Measurements from ENCODE around the gene CCDC107.
"Not testable (repeated sequence)": the region's sequence is repeated elsewhere in the genome, so short reads cannot be mapped to it uniquely, and the experiment has no call there.

Gene CCDC107

GRCh38 chr9:35658137-35658967 lies at the start of gene CCDC107:
Gene CCDC107 (plus strand): TSS chr9:35658292. CDS start chr9:35658380, 88 bp downstream.
- peak; percentile 75 to 77 for DNase-seq (ENCODE audit: low read depth in 2 of 2)

- no peak for DNase-seq (ENCODE audit: low read depth in 2 of 2)
Measured at GRCh38 chr9:35609001-35609819, 48.9 kb upstream of the CCDC107 start.

GRCh38 chr9:35609820-35610163 lies 48.3 kb upstream of the CCDC107 start:
- DNase-seq (ENCODE audit: low read depth in 2 of 2) = no peak

GRCh38 chr9:35611230-35611797 lies 46.8 kb upstream of the CCDC107 start:
- no peak for DNase-seq (ENCODE audit: low read depth in 2 of 2)

GRCh38 chr9:35612066-35612465 lies 46.0 kb upstream of the CCDC107 start:
- not testable (repeated sequence) for DNase-seq (ENCODE audit: low read depth in 2 of 2)

- no peak for DNase-seq (ENCODE audit: low read depth in 2 of 2)
Measured at GRCh38 chr9:35612843-35613242, 45.2 kb upstream of the CCDC107 start.

GRCh38 chr9:35615981-35616680 lies 42.0 kb upstream of the CCDC107 start:
- DNase-seq (ENCODE audit: low read depth in 2 of 2) = no peak

GRCh38 chr9:35616681-35617459 lies 41.2 kb upstream of the CCDC107 start:
- DNase-seq (ENCODE audit: low read depth in 2 of 2) = peak; percentile 63 to 71

GRCh38 chr9:35617548-35617947 lies 40.5 kb upstream of the CCDC107 start:
- DNase-seq (ENCODE audit: low read depth in 2 of 2) = no peak

GRCh38 chr9:35618325-35618727 lies 39.8 kb upstream of the CCDC107 start, which contains the start of gene CD72:
Gene CD72 (minus strand): TSS chr9:35618413. CDS start chr9:35618303, 110 bp downstream.
- DNase-seq (ENCODE audit: low read depth in 2 of 2) = no peak

- peak; percentile 43 to 66 for DNase-seq (ENCODE audit: low read depth in 2 of 2)
Measured at GRCh38 chr9:35618854-35619799, 39.0 kb upstream of the CCDC107 start.

GRCh38 chr9:35619800-35620158 lies 38.3 kb upstream of the CCDC107 start:
- peak; percentile 18 to 25 for DNase-seq (ENCODE audit: low read depth in 2 of 2)

GRCh38 chr9:35627575-35627974 lies 30.5 kb upstream of the CCDC107 start:
- DNase-seq (ENCODE audit: low read depth in 2 of 2) = no peak

GRCh38 chr9:35628389-35628991 lies 29.6 kb upstream of the CCDC107 start:
- no peak for DNase-seq (ENCODE audit: low read depth in 2 of 2)

- DNase-seq (ENCODE audit: low read depth in 2 of 2) = no peak
Measured at GRCh38 chr9:35629597-35629996, 28.5 kb upstream of the CCDC107 start.

GRCh38 chr9:35635730-35636129 lies 22.4 kb upstream of the CCDC107 start:
- DNase-seq (ENCODE audit: low read depth in 2 of 2) = no peak

- no peak for DNase-seq (ENCODE audit: low read depth in 2 of 2)
Measured at GRCh38 chr9:35636135-35636876, 21.8 kb upstream of the CCDC107 start.

- not testable (repeated sequence) for DNase-seq (ENCODE audit: low read depth in 2 of 2)
Measured at GRCh38 chr9:35636877-35637246, 21.2 kb upstream of the CCDC107 start.

GRCh38 chr9:35637427-35637955 lies 20.6 kb upstream of the CCDC107 start:
- DNase-seq (ENCODE audit: low read depth in 2 of 2) = not testable (repeated sequence)

Measured in stimulated activated CD8-positive, alpha-beta memory T cell treated with anti-CD3 and anti-CD28 coated beads, Interleukin-15, amount 100 ng/mL, for 48 hours (primary cell).